Aorta (tissue), 5 donors: ENCODE data around the gene ZC3H4. TPM values are rescaled to one million over a fixed set of nuclear protein-coding genes. Genes with fewer than 3 reads are reported as not detected.
"Not testable (repeated sequence)": the region's sequence is repeated elsewhere in the genome, so short reads cannot be mapped to it uniquely, and the experiment has no call there.

Source experiments
- ATAC-seq: fragments of 200-7000 bp; cut with Tn5 transposase; one replicate; pipeline ENCODE4 v1.9.1; 2022; ENCODE audit warnings: moderate library complexity; ENCODE audit not compliant: low FRiP score
- DNase-seq, 2 donors: peaks; one replicate each; pipeline ENCODE4 v3.0.0-alpha.2; 2020
- H3K27ac ChIP-seq, 2 donors: one replicate each; pipeline ENCODE4 v1.5.1; 2013; ENCODE audit warnings: low read length in 2 of 2, mild to moderate bottlenecking in 2 of 2, moderate library complexity in 2 of 2, control low read depth in 1 of 2, inconsistent platforms in 1 of 2, low read depth in 1 of 2
- H3K27me3 ChIP-seq, 2 donors: one replicate each; pipeline ENCODE4 v1.6.1; 2013; ENCODE audit warnings: control low read depth in 1 of 2, low read length in 1 of 2, mild to moderate bottlenecking in 1 of 2, moderate library complexity in 1 of 2; ENCODE audit not compliant: insufficient read depth in 2 of 2, control insufficient read depth in 1 of 2
- H3K36me3 ChIP-seq, 2 donors: one replicate each; pipeline ENCODE4 v1.6.1; 2013; ENCODE audit warnings: control low read depth in 1 of 2, low read length in 1 of 2, mild to moderate bottlenecking in 1 of 2; ENCODE audit not compliant: insufficient read depth in 2 of 2, control insufficient read depth in 1 of 2
- H3K4me1 ChIP-seq, 2 donors: one replicate each; pipeline ENCODE4 v1.6.1; 2013; ENCODE audit warnings: low read length in 2 of 2, control low read depth in 1 of 2, mild to moderate bottlenecking in 1 of 2, moderate library complexity in 1 of 2; ENCODE audit not compliant: insufficient read depth in 2 of 2, control insufficient read depth in 1 of 2
- H3K4me3 ChIP-seq, 2 donors: one replicate each; pipeline ENCODE4 v1.5.1; 2013; ENCODE audit warnings: low read length in 2 of 2, control low read depth in 1 of 2, mild to moderate bottlenecking in 1 of 2
- H3K9me3 ChIP-seq: one replicate; pipeline ENCODE4 v1.6.1; 2013; ENCODE audit warnings: mild to moderate bottlenecking, low read length; ENCODE audit not compliant: control insufficient read depth
- WGBS, 2 donors: extraction: QIAGEN DNeasy Blood & Tissue Kit; methylation state at CpG; one replicate each; pipeline ENCODE4 v1.1.7; 2013; 5-methylcytosine and 5-hydroxymethylcytosine counted together
- intact Hi-C, 2 donors: fragments of 100-400 bp; cut with DNase I; formaldehyde crosslinking; loops; one replicate each; pipeline versions ENCODE4 v1.14.2 to v1.15.0; 2022
- polyA plus RNA-seq, 2 donors: library from polyadenylated mRNA; stranded (reverse); fragments of 200-250 nt; gene quantifications; one replicate each; pipeline ENCODE4 v1.2.3, GENCODE V29; 2013
- total RNA-seq, 2 donors: library from RNA; stranded (reverse); fragmentation: NEBNext Ultra II Directional; extraction: Animal tissue kit (Norgen Biotek cat#: 25700); gene quantifications; one replicate each; pipeline ENCODE4 v1.2.1, GENCODE V29; 2021
- donor health status: healthy with polysubstance abuse.
- donor health status: Bipolar disorder and iron deficiency.
- donor health status: DM: no; HTN: no; CAD: no.
- donor health status: DM: no; HTN: no; CAD: no.
- donor health status: DM: yes; HTN: yes; CAD: no.

The ZC3H4 gene
- total and polyA plus RNA-seq, 4 donors = 5.7 to 34.6 (median 22.2) TPM

- Histone ChIP-seq H3K36me3 (no peaks in the 10 kb centered on the region), H3K4me3 (no peak overlapping the region), H3K9me3 (no peaks in the 10 kb centered on the region), H3K4me1 (peaks cover 0 to 3% of the 10 kb centered on the region in 2 donors), H3K27ac (peak overlapping the region; percentile 63 to 84), H3K27me3 (no peaks in the 10 kb centered on the region)
- DNase-seq (no peak), ATAC-seq (no peak)
- WGBS, 2 donors = 7 to 8% methylated on average over 9 of the region's 9 CpGs
- intact Hi-C loops = no loop called here
These were observed 6.2 kb downstream of the ZC3H4 start for GRCh38 chr19:47107202-47107952.

- no peaks in the 10 kb centered on the region for H3K36me3 ChIP-seq
- H3K9me3 ChIP-seq = no peaks in the 10 kb centered on the region
- no peaks in the 10 kb centered on the region for H3K27me3 ChIP-seq
- 19 to 29% methylated on average over 2 of the region's 2 CpGs for WGBS, 2 donors
- intact Hi-C loops = no loop called here
- peaks cover 0 to 3% of the 10 kb centered on the region in 2 donors for H3K4me1 ChIP-seq
- no peak for DNase-seq
- H3K4me3 ChIP-seq = no peak overlapping the region
- ATAC-seq = no peak
- H3K27ac ChIP-seq = peak overlapping the region in 1 of 2 donors; percentile 82
These were observed 6.8 kb downstream of the ZC3H4 start for GRCh38 chr19:47106821-47107201.

- no peaks in the 10 kb centered on the region for H3K36me3 ChIP-seq
- ATAC-seq = no peak
- peak overlapping the region in 1 of 2 donors; percentile 65 for H3K27ac ChIP-seq
- H3K4me1 ChIP-seq = peaks cover 0 to 3% of the 10 kb centered on the region in 2 donors
- 71 to 76% methylated on average over 2 of the region's 2 CpGs for WGBS, 2 donors
- no peak for DNase-seq
- intact Hi-C loops = no loop called here
- H3K27me3 ChIP-seq = no peaks in the 10 kb centered on the region
- H3K9me3 ChIP-seq = no peaks in the 10 kb centered on the region
- H3K4me3 ChIP-seq = no peak overlapping the region
These were observed 7.7 kb downstream of the ZC3H4 start for GRCh38 chr19:47105874-47106273.

- Histone ChIP-seq H3K4me1 (peaks cover 0 to 3% of the 10 kb centered on the region in 2 donors), H3K27me3 (no peaks in the 10 kb centered on the region), H3K27ac (no peak overlapping the region), H3K9me3 (no peaks in the 10 kb centered on the region), H3K4me3 (no peak overlapping the region), H3K36me3 (no peaks in the 10 kb centered on the region)
- intact Hi-C loops = no loop called here
- DNase-seq (no peak), ATAC-seq (no peak)
- 76 to 78% methylated on average over 9 of the region's 9 CpGs for WGBS, 2 donors
These were observed 8.9 kb downstream of the ZC3H4 start for GRCh38 chr19:47104680-47105079.

- Histone ChIP-seq H3K36me3 (no peaks in the 10 kb centered on the region), H3K27ac (no peak overlapping the region), H3K4me1 (peaks cover 0 to 3% of the 10 kb centered on the region in 2 donors), H3K9me3 (no peaks in the 10 kb centered on the region), H3K27me3 (no peaks in the 10 kb centered on the region), H3K4me3 (no peak overlapping the region)
- no peak for ATAC-seq
- intact Hi-C loops = no loop called here
- no peak for DNase-seq
- 36 to 47% methylated on average over 9 of the region's 9 CpGs for WGBS, 2 donors
These were observed 11.1 kb downstream of the ZC3H4 start for GRCh38 chr19:47102346-47103060.

GRCh38 chr19:47101116-47101515, 12.5 kb downstream of the ZC3H4 start:
- intact Hi-C loops, DNase-seq, H3K4me3 ChIP-seq, H3K27ac ChIP-seq, H3K27me3 ChIP-seq, ATAC-seq, H3K4me1 ChIP-seq, H3K36me3 ChIP-seq, H3K9me3 ChIP-seq: not testable (repeated sequence)
- WGBS, 2 donors = 95 to 96% methylated on average over 4 of the region's 4 CpGs

GRCh38 chr19:47100290-47100689, 13.3 kb downstream of the ZC3H4 start:
- 98% methylated on average over 5 of the region's 5 CpGs for WGBS, 2 donors
- Histone ChIP-seq H3K36me3 (no peaks in the 10 kb centered on the region), H3K27ac (no peak overlapping the region), H3K4me3 (no peak overlapping the region), H3K27me3 (no peaks in the 10 kb centered on the region), H3K9me3 (no peaks in the 10 kb centered on the region), H3K4me1 (no peaks in the 10 kb centered on the region)
- no peak for DNase-seq
- intact Hi-C loops = no loop called here
- no peak for ATAC-seq

GRCh38 chr19:47099576-47100050, 14.0 kb downstream of the ZC3H4 start:
- no peaks in the 10 kb centered on the region for H3K36me3 ChIP-seq
- H3K4me3 ChIP-seq = no peak overlapping the region
- H3K27ac ChIP-seq = no peak overlapping the region
- 83 to 92% methylated on average over 6 of the region's 6 CpGs for WGBS, 2 donors
- DNase-seq (no peak), ATAC-seq (no peak)
- intact Hi-C loops = no loop called here
- H3K27me3 ChIP-seq = no peaks in the 10 kb centered on the region
- H3K4me1 ChIP-seq = no peaks in the 10 kb centered on the region
- H3K9me3 ChIP-seq = no peaks in the 10 kb centered on the region

GRCh38 chr19:47098608-47099007, 15.0 kb downstream of the ZC3H4 start:
- intact Hi-C loops = no loop called here
- no peak overlapping the region for H3K4me3 ChIP-seq
- H3K27me3 ChIP-seq = no peaks in the 10 kb centered on the region
- H3K4me1 ChIP-seq = no peaks in the 10 kb centered on the region
- 78 to 85% methylated on average over 6 of the region's 6 CpGs for WGBS, 2 donors
- DNase-seq (no peak), ATAC-seq (no peak)
- H3K36me3 ChIP-seq = no peaks in the 10 kb centered on the region
- H3K27ac ChIP-seq = no peak overlapping the region
- no peaks in the 10 kb centered on the region for H3K9me3 ChIP-seq
